ENCODE data around the gene HBP1.

HBP1 gene

GRCh38 chr7:107173191-107173590 is 4.4 kb downstream of the HBP1 start:
- Histone ChIP-seq H4K20me1 (peaks cover 43 to 85% (median 58%) of the 10 kb centered on the region in 11 experiments; a peak in 21 of 22 replicates), H3K4me1 (peaks cover 8 to 51% (median 20%) of the 10 kb centered on the region in 10 experiments; a peak in 18 of 20 replicates), H3K4me2 (peak overlapping the region in 2 of 11 experiments; percentile 46 to 66; a peak in 3 of 22 replicates), H3K4me3 (no peak overlapping the region), H3K9me3 (replicated peaks in 1 of 11) (no peaks in the 10 kb centered on the region), H3K36me3 (peaks cover 0 to 55% (median 7%) of the 10 kb centered on the region in 11 experiments; a peak in 7 of 22 replicates), H3K27me3 (no peaks in the 10 kb centered on the region), H3K9ac (peak overlapping the region in 1 of 11 experiments; percentile 6; a peak in 1 of 22 replicates), H3K27ac (no peak overlapping the region)
- TF ChIP-seq Cebpa-rat (IDR thresholded peaks at IDR 0.05): no peak

GRCh38 chr7:107173691-107174406 is 5.0 kb downstream of the HBP1 start:
- no peak overlapping the region for H3K4me3 ChIP-seq
- no peak for TF ChIP-seq Cebpa-rat (IDR thresholded peaks at IDR 0.05)
- peak overlapping the region in 2 of 11 experiments; percentile 46 to 66; a peak in 4 of 22 replicates for H3K4me2 ChIP-seq
- peaks cover 8 to 51% (median 20%) of the 10 kb centered on the region in 10 experiments; a peak in 18 of 20 replicates for H3K4me1 ChIP-seq
- H3K27me3 ChIP-seq: no peaks in the 10 kb centered on the region
- H3K9ac ChIP-seq: peak overlapping the region in 1 of 11 experiments; percentile 21; a peak in 1 of 22 replicates
- no peaks in the 10 kb centered on the region for H3K9me3 ChIP-seq (replicated peaks in 1 of 11)
- no peak overlapping the region for H3K27ac ChIP-seq
- H4K20me1 ChIP-seq: peaks cover 43 to 91% (median 58%) of the 10 kb centered on the region in 11 experiments; a peak in 21 of 22 replicates
- H3K36me3 ChIP-seq: peaks cover 0 to 59% (median 7%) of the 10 kb centered on the region in 11 experiments; a peak in 7 of 22 replicates

GRCh38 chr7:107179326-107180164 is 10.7 kb downstream of the HBP1 start:
- Histone ChIP-seq H3K27me3 (no peaks in the 10 kb centered on the region), H3K4me1 (peaks cover 0 to 24% (median 10%) of the 10 kb centered on the region in 10 experiments; a peak in 13 of 20 replicates), H3K4me3 (no peak overlapping the region), H4K20me1 (peaks cover 19 to 99% (median 35%) of the 10 kb centered on the region in 11 experiments; a peak in 19 of 22 replicates), H3K9me3 (replicated peaks in 1 of 11) (no peaks in the 10 kb centered on the region), H3K36me3 (peaks cover 41 to 91% (median 51%) of the 10 kb centered on the region in 11 experiments), H3K4me2 (peak overlapping the region in 3 of 11 experiments; percentile 6 to 28 (median 10); a peak in 1 of 22 replicates), H3K27ac (peak overlapping the region in 4 of 11 experiments; percentile 13 to 37 (median 28); a peak in 4 of 22 replicates), H3K9ac (no peak overlapping the region)
- no peak for TF ChIP-seq Cebpa-rat (IDR thresholded peaks at IDR 0.05)

- Histone ChIP-seq H3K9ac (no peak overlapping the region), H3K4me2 (no peak overlapping the region; a peak in 1 of 22 replicates), H4K20me1 (peaks cover 13 to 99% (median 27%) of the 10 kb centered on the region in 11 experiments; a peak in 19 of 22 replicates), H3K36me3 (peaks cover 49 to 93% (median 60%) of the 10 kb centered on the region in 11 experiments), H3K9me3 (replicated peaks in 1 of 11) (no peaks in the 10 kb centered on the region), H3K4me3 (no peak overlapping the region), H3K27me3 (no peaks in the 10 kb centered on the region), H3K4me1 (peaks cover 0 to 23% (median 7%) of the 10 kb centered on the region in 10 experiments; a peak in 11 of 20 replicates), H3K27ac (peak overlapping the region in 3 of 11 experiments; percentile 13 to 45 (median 30); a peak in 4 of 22 replicates)
- no peak for TF ChIP-seq Cebpa-rat (IDR thresholded peaks at IDR 0.05)
Observed at GRCh38 chr7:107180378-107180777, 11.6 kb downstream of the HBP1 start.

- no peak for TF ChIP-seq Cebpa-rat (IDR thresholded peaks at IDR 0.05)
- peaks cover 56 to 93% (median 68%) of the 10 kb centered on the region in 11 experiments for H3K36me3 ChIP-seq
- no peak overlapping the region for H3K4me2 ChIP-seq
- no peak overlapping the region for H3K9ac ChIP-seq
- H3K4me3 ChIP-seq: no peak overlapping the region
- no peaks in the 10 kb centered on the region for H3K27me3 ChIP-seq
- H3K9me3 ChIP-seq (replicated peaks in 1 of 11): no peaks in the 10 kb centered on the region
- peak overlapping the region in 3 of 11 experiments; percentile 8 to 45 (median 15); a peak in 5 of 22 replicates for H3K27ac ChIP-seq
- H3K4me1 ChIP-seq: peaks cover 0 to 23% (median 7%) of the 10 kb centered on the region in 10 experiments; a peak in 8 of 20 replicates
- peaks cover 9 to 99% (median 19%) of the 10 kb centered on the region in 11 experiments; a peak in 17 of 22 replicates for H4K20me1 ChIP-seq
Observed at GRCh38 chr7:107181172-107181571, 12.4 kb downstream of the HBP1 start.

GRCh38 chr7:107185716-107186115 is 16.9 kb downstream of the HBP1 start:
- peaks cover 0 to 1% (median 0%) of the 10 kb centered on the region in 10 experiments; a peak in 4 of 20 replicates for H3K4me1 ChIP-seq
- H3K4me3 ChIP-seq: no peak overlapping the region
- H3K27me3 ChIP-seq: no peaks in the 10 kb centered on the region
- no peak for TF ChIP-seq Cebpa-rat (IDR thresholded peaks at IDR 0.05)
- H3K9ac ChIP-seq: no peak overlapping the region
- H4K20me1 ChIP-seq: peaks cover 0 to 99% (median 6%) of the 10 kb centered on the region in 11 experiments; a peak in 11 of 22 replicates
- peaks cover 84 to 100% (median 97%) of the 10 kb centered on the region in 11 experiments for H3K36me3 ChIP-seq
- no peak overlapping the region for H3K4me2 ChIP-seq
- H3K27ac ChIP-seq: no peak overlapping the region
- no peaks in the 10 kb centered on the region for H3K9me3 ChIP-seq (replicated peaks in 1 of 11)

GRCh38 chr7:107186240-107186639 is 17.4 kb downstream of the HBP1 start:
- Histone ChIP-seq H3K9me3 (replicated peaks in 1 of 11) (no peaks in the 10 kb centered on the region), H3K27ac (no peak overlapping the region), H4K20me1 (peaks cover 0 to 99% (median under 1%) of the 10 kb centered on the region in 11 experiments; a peak in 9 of 22 replicates), H3K9ac (no peak overlapping the region), H3K4me1 (no peaks in the 10 kb centered on the region), H3K27me3 (no peaks in the 10 kb centered on the region), H3K4me2 (no peak overlapping the region), H3K36me3 (peaks cover 80 to 100% (median 97%) of the 10 kb centered on the region in 11 experiments), H3K4me3 (no peak overlapping the region)
- TF ChIP-seq Cebpa-rat (IDR thresholded peaks at IDR 0.05): no peak

- Histone ChIP-seq H3K9ac (no peak overlapping the region), H4K20me1 (peaks cover 0 to 100% (median 0%) of the 10 kb centered on the region in 11 experiments; a peak in 9 of 22 replicates), H3K36me3 (peaks cover 79 to 100% (median 97%) of the 10 kb centered on the region in 11 experiments), H3K4me2 (no peak overlapping the region), H3K27ac (no peak overlapping the region), H3K4me3 (no peak overlapping the region), H3K9me3 (replicated peaks in 1 of 11) (no peaks in the 10 kb centered on the region), H3K4me1 (no peaks in the 10 kb centered on the region), H3K27me3 (no peaks in the 10 kb centered on the region)
- no peak for TF ChIP-seq Cebpa-rat (IDR thresholded peaks at IDR 0.05)
Observed at GRCh38 chr7:107187774-107188173, 19.0 kb downstream of the HBP1 start.
